Femur (tissue), 1 donor: ENCODE results near the gene MAGEF1.
A peak's percentile ranks its signal among the peaks of the same experiment; 100 is the strongest.

Source experiments
- DNase-seq: peaks from one replicate; pipeline ENCODE4 v3.0.0-alpha.2; 2017

The MAGEF1 gene

DNA sequence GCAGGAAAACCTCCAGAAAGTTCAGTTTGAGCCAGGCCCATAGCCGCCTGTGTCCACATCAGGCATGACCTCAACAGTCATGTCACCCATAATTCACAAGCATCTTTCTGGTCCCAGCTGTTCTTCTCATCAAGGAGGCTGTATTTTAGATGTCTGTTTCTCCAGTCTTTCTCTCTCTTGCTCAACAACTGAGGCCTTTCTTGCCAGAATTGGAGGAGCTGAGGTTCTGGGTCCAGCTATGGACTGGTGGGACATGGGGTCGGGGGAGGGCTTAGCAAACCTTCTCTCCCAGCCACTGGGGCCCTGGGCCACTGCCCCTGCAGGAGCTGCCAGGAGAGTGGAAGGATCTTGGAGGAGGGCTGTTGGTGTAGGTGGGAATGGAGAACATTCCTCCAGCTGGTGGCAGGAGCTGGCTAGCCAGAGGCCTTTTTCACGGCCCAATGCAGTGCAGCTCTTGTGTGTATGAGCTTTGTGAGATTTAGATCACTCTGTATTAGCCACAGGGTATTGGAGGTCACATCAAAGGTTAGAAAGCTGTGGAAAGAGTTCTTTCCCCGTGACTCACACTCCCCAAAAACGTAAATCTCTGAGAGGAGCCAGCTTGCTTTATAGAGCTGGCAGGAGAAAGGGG is 23.5 kb downstream of the MAGEF1 start:
- peak; percentile 80 for DNase-seq

GRCh38 chr3:184687363-184688015 is 24.4 kb downstream of the MAGEF1 start:
- peak; percentile 92 for DNase-seq

DNA sequence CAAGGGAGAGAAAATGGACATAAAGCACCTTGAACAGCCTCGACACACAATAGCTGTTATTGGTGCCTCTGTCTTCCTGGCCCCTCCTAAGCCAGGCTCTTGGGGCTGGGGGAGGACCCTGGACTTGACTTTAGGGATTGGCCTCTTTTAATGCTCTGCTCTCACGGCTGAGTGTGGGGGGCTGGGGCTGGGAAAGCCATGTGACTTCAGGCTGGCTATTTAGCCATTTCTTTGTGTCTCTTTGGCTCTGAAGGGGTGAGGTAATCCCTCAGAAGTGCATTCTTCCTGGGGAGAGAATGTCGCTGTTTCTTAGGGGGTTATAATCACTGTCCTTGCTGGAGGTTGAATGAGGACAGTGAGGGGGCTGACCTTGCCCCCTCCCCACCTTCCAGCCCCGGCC is 26.2 kb downstream of the MAGEF1 start:
- peak; percentile 73 for DNase-seq

- DNase-seq = no peak
Measured at GRCh38 chr3:184685055-184685454, 26.8 kb downstream of the MAGEF1 start.

- DNase-seq = no peak
Measured at GRCh38 chr3:184683900-184684560, 27.8 kb downstream of the MAGEF1 start.

DNA sequence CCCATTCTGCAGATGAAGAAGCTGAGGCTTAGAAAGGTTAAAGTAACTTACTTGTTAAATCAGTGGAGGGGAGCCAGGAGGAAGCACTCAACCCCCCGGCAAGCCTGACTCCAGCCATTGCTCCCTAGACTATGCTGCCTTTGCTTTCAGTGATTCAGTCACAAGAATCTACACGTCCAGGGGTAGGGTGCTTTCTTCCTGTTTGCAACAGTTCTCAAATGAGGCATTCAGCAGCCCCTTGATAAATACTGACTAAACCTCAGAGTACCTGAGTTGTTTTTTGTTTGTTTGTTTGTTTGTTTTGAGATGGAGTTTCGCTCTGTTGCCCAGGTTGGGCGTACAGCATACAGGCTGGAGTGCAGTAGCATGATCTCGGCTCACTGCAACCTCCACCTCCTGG is 28.6 kb downstream of the MAGEF1 start:
- DNase-seq = no peak

DNA sequence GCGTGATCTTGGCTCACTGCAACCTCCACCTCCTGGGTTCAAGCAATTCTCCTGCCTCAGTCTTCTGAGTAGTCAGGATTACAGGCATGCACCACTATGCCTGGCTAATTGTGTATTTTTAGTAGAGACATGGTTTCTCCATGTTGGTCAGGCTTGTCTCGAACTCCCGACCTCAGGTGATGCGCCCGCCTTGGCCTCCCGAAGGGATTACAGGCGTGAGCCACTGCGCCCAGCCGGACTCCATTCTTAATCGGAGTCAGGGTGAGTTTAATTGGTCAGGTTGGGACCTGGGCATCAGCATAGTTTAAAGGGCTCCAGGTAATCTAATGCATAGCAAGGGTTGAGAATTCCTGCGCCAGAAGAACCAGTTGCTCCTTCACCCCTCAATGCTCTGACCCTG is 29.2 kb downstream of the MAGEF1 start:
- no peak for DNase-seq

DNA sequence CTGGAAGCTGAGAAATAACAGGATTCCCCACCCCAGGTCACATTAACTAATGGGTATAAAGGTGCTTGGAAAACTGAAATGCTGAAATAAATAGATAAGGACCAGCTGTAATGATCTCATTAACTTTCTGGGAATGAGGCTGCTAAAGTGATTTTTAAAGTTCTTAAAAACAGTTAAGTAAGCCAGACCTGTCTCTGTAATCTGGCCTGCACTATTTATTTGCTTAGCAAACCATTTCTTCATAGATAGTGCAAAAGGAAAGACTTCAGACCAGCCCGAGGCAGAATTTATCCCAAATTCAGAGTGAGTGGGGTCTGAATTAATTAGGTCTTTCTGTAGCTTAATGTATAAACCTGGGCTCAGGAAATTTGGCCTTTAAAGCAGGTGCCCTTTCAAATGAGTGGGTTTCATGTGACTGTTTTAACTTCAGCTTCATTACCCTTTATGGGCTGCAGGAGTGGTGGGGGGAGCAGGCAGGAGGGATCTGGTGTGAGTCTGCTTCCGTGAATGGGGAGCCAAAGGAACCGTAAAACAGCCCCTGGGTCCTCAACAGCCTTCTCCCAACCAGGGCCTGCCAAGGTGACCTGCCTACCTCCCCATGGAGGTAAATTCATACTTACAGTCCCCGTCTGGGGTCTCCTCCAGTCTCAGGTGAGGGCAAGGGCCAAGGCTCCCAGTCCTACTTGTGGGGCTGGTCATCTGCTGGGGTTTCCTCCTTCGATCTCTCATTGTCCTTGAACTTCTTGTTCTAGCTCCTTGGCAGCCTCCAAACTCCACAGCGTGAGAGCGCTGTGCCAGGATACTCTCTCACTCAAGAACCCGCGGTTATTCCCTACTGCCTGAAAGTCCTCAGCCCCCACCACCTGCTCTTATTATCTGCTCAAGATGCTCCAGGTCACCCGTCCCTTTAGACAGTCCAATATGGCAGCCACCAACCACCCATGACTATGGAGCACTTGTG is 31.2 kb downstream of the MAGEF1 start:
- DNase-seq = peak; percentile 10

- peak; percentile 90 for DNase-seq
Measured at GRCh38 chr3:184679056-184679816, 32.6 kb downstream of the MAGEF1 start.

- DNase-seq = peak; percentile 79
Measured at GRCh38 chr3:184678317-184679055, 33.4 kb downstream of the MAGEF1 start.

GRCh38 chr3:184677344-184678316 is 34.2 kb downstream of the MAGEF1 start:
- no peak for DNase-seq

DNA sequence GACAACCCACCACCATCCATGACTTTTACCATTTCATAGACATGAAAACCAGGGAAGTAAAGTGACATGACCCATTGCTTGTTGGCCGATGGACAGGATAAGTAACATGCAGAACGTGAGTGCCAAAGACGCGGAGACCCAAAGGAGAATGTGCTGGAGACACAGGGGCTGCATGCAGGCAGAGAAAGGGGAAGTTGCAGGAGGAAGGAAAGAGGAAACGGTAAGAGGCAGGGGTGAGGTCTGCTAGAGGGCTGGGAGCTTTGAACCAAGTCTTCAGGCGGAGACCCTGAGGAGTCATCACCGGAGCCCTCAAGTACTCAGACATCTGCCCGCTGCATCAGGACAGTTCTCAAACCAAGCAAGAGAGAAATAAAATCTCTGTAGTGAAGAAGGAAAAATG is 34.9 kb downstream of the MAGEF1 start:
- DNase-seq = no peak

DNA sequence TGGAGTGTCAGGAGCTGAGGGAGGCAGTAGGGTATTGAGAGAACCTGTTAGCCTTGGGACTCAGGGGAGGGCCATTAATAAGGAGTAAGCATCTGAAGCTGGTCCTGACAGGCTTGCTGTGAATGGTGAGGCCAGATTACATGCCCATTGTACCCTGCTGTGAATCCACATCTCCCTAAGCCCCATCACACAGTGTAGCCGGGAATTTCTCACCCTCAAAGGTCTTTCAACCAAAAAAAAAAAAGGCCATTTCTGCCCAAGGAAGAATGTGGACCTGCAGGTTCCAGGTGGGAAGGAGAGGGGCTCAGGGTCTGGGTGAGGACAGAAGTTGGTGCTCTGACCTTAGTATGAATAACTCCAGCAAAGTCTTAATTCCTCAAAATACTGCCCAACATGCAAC is 37.2 kb downstream of the MAGEF1 start:
- DNase-seq = no peak

- no peak for DNase-seq
Measured at GRCh38 chr3:184672977-184673870, 38.6 kb downstream of the MAGEF1 start.

GRCh38 chr3:184672335-184672734 is 39.5 kb downstream of the MAGEF1 start:
- DNase-seq = no peak

- no peak for DNase-seq
Measured at GRCh38 chr3:184670091-184670602, 41.7 kb downstream of the MAGEF1 start.

- no peak for DNase-seq
Measured at GRCh38 chr3:184669578-184669977, 42.3 kb downstream of the MAGEF1 start.

- DNase-seq = no peak
Measured at GRCh38 chr3:184666442-184666841, 45.4 kb downstream of the MAGEF1 start.

- DNase-seq = no peak
Measured at GRCh38 chr3:184665101-184665500, 46.8 kb downstream of the MAGEF1 start.
